Measurements from ENCODE around the gene TNNT2. TPM values are rescaled to one million over a fixed set of nuclear protein-coding genes. Genes with fewer than 3 reads are reported as not detected.

TNNT2 gene
- 0.11 TPM in 1 of 2 replicates, not detected in the other for total RNA-seq

GRCh38 chr1:201377611-201378092, at the start of gene TNNT2:
Gene TNNT2, minus strand, starts transcription at chr1:201377680. Its CDS starts 4,426 bp downstream, at chr1:201373254.

GRCh38 chr1:201399018-201399351, 21.5 kb upstream of the TNNT2 start, which contains the start of gene LAD1:
Gene LAD1, minus strand, starts transcription at chr1:201399324. Its CDS starts 18 bp downstream, at chr1:201399306.

Other genes with a start within 250 kb of the TNNT2 start
- 141 and 156 TPM in 2 replicates for gene TMEM9, start 223.2 kb downstream of the TNNT2 start, total RNA-seq
- gene IGFN1, start 186.9 kb downstream of the TNNT2 start, total RNA-seq = 4.6 and 12.9 TPM in 2 replicates
- 0.55 and 0.75 TPM in 2 replicates for gene PKP1, start 94.2 kb downstream of the TNNT2 start, total RNA-seq
- gene LAD1, start 21.6 kb upstream of the TNNT2 start, total RNA-seq = not detected in 2 replicates
- under 0.01 TPM in 1 of 2 replicates, not detected in the other for gene TNNI1, start 44.0 kb upstream of the TNNT2 start, total RNA-seq
- gene PHLDA3, start 91.5 kb upstream of the TNNT2 start, total RNA-seq = 98.3 and 149 TPM in 2 replicates
- gene CSRP1, start 129.4 kb upstream of the TNNT2 start, total RNA-seq = 648 and 679 TPM in 2 replicates
- gene NAV1, start 161.4 kb upstream of the TNNT2 start, total RNA-seq = 10.7 and 13.3 TPM in 2 replicates

All from uterine smooth muscle cell (primary cell).